HFFc6 (cell line): ENCODE results near the gene SEMA4C. TPM values are rescaled to one million over a fixed set of nuclear protein-coding genes. Genes with fewer than 3 reads are reported as not detected.

Experiments
- DNase-seq: peaks from one replicate; pipeline ENCODE4 v3.0.0-alpha.2; 2018
- H3K27ac Mint-ChIP-seq: 2 replicates; pipeline ENCODE4 v1.8.0; 2020; ENCODE audit warnings: mild to moderate bottlenecking, mixed read lengths
- H3K27me3 Mint-ChIP-seq: 2 replicates; pipeline ENCODE4 v1.8.0; 2021; ENCODE audit warnings: mild to moderate bottlenecking, moderate library complexity, mixed read lengths; ENCODE audit not compliant: insufficient read depth
- H3K36me3 Mint-ChIP-seq: 2 replicates; pipeline ENCODE4 v1.8.0; 2021; ENCODE audit warnings: low read depth, mixed read lengths
- H3K4me1 Mint-ChIP-seq: 2 replicates; pipeline ENCODE4 v1.8.0; 2020; ENCODE audit warnings: low read depth, mixed read lengths
- H3K4me3 Mint-ChIP-seq: 2 replicates; pipeline ENCODE4 v1.8.0; 2020; ENCODE audit warnings: mild to moderate bottlenecking, moderate library complexity, mixed read lengths
- H3K9me3 Mint-ChIP-seq: 2 replicates; pipeline ENCODE4 v1.8.0; 2020; ENCODE audit warnings: mild to moderate bottlenecking, mixed read lengths
- CTCF ChIP-seq: fragments of 200-600 bp; sonication (generic); IDR thresholded peaks from 2 replicates; pipeline ENCODE4 v1.5.0; 2021; ENCODE audit warnings: antibody characterized with exemption, mild to moderate bottlenecking
- total RNA-seq, 6 experiments: library from RNA; stranded (reverse); fragmentation: NEBNext Ultra II Directional; extraction: Animal tissue kit (Norgen Biotek cat#: 25700); gene quantifications; 2 replicates in 1 of 6; 3 replicates in 5 of 6; pipeline ENCODE4 v1.2.3, GENCODE V29; 2021

The SEMA4C gene
- total RNA-seq, 6 experiments from 2014 or later, result 11.6 to 13.7 (median 12.7) TPM

GRCh38 chr2:96887493-96888012, 17.7 kb upstream of the SEMA4C start:
- Mint-ChIP-seq H3K27ac (no peak overlapping the region), H3K4me1 (peaks cover 33% of the 10 kb centered on the region), H3K9me3 (no peaks in the 10 kb centered on the region), H3K27me3 (peaks cover 24% of the 10 kb centered on the region), H3K4me3 (no peak overlapping the region), H3K36me3 (no peaks in the 10 kb centered on the region)
- no peak for TF ChIP-seq CTCF
- no peak for DNase-seq

- no peak for DNase-seq
- Mint-ChIP-seq H3K9me3 (no peaks in the 10 kb centered on the region), H3K36me3 (no peaks in the 10 kb centered on the region), H3K4me3 (no peak overlapping the region), H3K4me1 (peaks cover 22% of the 10 kb centered on the region), H3K27me3 (peaks cover 31% of the 10 kb centered on the region), H3K27ac (no peak overlapping the region)
- TF ChIP-seq CTCF, result no peak
Observed at GRCh38 chr2:96885432-96886347, 15.8 kb upstream of the SEMA4C start.

- Mint-ChIP-seq H3K4me1 (peaks cover 19% of the 10 kb centered on the region), H3K9me3 (no peaks in the 10 kb centered on the region), H3K27ac (no peak overlapping the region)
Observed at GRCh38 chr2:96884299-96885094, 14.6 kb upstream of the SEMA4C start.

GRCh38 chr2:96883306-96883705, 13.4 kb upstream of the SEMA4C start:
- Mint-ChIP-seq H3K9me3 (no peaks in the 10 kb centered on the region), H3K4me3 (no peak overlapping the region), H3K36me3 (no peaks in the 10 kb centered on the region), H3K4me1 (peaks cover 18% of the 10 kb centered on the region), H3K27me3 (peaks cover 35% of the 10 kb centered on the region), H3K27ac (no peak overlapping the region)
- no peak for TF ChIP-seq CTCF
- DNase-seq, result no peak

More at GRCh38 chr2:96884299-96885094, 14.6 kb upstream of the SEMA4C start:
- peaks cover 34% of the 10 kb centered on the region for H3K27me3 Mint-ChIP-seq
- no peaks in the 10 kb centered on the region for H3K36me3 Mint-ChIP-seq
- H3K4me3 Mint-ChIP-seq, result no peak overlapping the region
- TF ChIP-seq CTCF, result no peak
- no peak for DNase-seq

- no peaks in the 10 kb centered on the region for H3K36me3 Mint-ChIP-seq
- H3K4me3 Mint-ChIP-seq, result no peak overlapping the region
- H3K9me3 Mint-ChIP-seq, result no peaks in the 10 kb centered on the region
- H3K27ac Mint-ChIP-seq, result no peak overlapping the region
- peaks cover 39% of the 10 kb centered on the region for H3K27me3 Mint-ChIP-seq
- DNase-seq, result no peak
- H3K4me1 Mint-ChIP-seq, result peaks cover 14% of the 10 kb centered on the region
- TF ChIP-seq CTCF, result no peak
Observed at GRCh38 chr2:96882906-96883305, 13.0 kb upstream of the SEMA4C start.
